HG02943 (cell line): ENCODE data around the gene EFHD1.

Source experiments
- ATAC-seq: cut with Tn5 transposase; IDR thresholded peaks from one replicate; pipeline ENCODE4 v1.9.1; 2021; ENCODE audit warnings: mild to moderate bottlenecking, low read depth, moderate library complexity; ENCODE audit not compliant: unreplicated experiment

The EFHD1 gene

DNA sequence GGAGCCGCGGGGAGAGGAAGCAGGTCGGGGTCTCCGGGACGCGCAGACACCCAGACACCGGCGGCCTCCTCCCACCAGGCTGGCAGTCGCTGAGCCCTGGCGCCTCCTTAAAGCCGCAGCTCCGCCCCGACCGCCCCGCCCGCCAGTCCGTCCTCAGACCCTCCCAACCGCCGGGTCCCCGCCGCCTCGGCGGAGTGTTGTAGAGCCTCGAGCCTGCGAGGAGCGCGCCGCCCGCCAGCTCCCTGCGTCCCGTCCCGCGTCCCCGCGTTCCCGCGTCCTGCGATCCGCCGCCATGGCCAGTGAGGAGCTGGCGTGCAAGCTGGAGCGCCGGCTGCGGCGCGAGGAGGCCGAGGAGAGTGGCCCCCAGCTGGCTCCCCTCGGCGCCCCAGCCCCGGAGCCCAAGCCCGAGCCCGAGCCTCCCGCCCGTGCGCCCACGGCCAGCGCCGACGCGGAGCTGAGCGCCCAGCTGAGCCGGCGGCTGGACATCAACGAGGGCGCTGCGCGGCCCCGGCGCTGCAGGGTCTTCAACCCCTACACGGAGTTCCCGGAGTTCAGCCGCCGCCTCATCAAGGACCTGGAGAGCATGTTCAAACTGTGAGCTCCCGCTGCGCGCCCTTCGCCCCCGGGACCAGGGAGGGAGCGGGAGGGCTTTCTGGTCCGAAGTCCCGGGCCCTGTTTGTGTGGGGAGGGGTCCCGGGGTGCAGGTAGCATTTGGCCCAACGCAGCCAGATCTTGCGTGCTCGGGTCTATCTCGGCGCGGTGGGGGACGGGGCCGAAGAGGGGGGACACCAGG, at the start of gene EFHD1:
Gene EFHD1, plus strand, starts transcription at position 192 of the 793 bp plus-strand sequence. Its CDS starts 101 bp downstream, at position 293.
- ATAC-seq = no peak

GRCh38 chr2:232584238-232584637, 49.2 kb upstream of the EFHD1 start:
- ATAC-seq = no peak

DNA sequence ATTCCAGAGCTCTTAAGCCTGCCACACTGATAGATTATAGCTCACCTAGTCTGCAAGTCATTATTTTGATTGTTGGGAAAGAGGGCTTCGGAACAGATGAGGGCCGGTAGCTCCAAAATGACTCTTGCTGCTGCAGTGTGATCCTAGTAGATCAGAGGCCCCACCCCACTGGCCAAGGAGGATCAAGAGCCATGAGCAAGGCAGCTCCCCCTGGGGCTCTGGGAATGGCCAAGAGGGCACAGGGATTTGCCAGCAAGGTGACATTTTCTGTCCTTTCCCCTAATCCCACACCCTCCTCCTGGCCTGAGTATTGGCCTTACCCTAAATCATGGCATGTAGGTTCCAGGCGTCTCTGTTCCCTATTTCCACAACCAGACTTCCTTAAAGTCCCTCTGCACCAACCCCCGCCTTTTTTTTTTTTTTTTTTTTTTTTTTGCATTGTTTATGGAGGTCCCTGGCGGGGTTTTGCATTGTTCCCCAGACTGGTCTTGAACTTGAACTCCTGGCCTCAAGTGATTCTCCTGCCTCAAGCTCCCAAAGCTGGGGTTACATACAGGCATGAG, 46.4 kb upstream of the EFHD1 start:
- no peak for ATAC-seq

DNA sequence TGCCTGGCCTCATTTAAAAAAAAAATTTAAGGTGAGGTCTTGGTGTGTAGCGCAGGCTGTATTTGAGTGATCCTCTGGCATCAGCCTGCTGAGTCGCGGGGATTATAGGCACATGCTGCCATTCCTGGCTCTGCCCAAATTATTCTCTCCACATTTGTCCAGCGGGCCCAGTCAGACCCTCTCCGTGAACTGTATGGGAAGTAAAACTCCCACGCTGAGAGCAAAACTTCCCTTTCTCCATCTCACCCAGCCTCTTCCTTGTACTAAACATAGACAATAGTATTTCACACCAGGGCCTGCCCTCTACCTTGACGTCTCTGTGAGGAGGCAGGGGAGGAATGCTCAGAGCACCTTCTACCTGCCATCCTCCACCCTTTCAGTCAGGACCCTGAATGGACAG, 45.9 kb upstream of the EFHD1 start:
- ATAC-seq = no peak

DNA sequence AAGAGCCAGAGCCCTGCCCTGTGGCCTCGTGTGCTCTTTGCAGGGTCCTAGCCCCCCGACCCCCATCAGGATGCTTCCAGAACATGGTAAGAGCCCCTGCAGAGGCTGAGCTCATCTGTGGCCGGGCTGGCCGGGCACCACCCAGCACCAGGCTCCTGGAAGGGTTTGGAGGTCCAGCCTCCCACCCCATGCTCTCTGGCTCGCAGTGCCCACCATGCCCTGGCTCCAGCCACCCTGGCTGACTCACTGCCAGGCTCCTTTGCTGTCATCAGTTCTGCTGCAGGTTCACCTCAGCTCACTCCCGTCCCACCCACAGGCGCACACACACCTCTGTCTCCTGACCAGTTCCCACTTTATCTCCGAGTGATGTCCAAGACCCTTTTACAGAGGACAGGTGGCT, 45.4 kb upstream of the EFHD1 start:
- ATAC-seq = no peak

GRCh38 chr2:232588680-232589585, 44.5 kb upstream of the EFHD1 start:
- no peak for ATAC-seq

GRCh38 chr2:232592772-232593395, 40.5 kb upstream of the EFHD1 start:
- no peak for ATAC-seq

- ATAC-seq = no peak
Observed at GRCh38 chr2:232593982-232594381, 39.4 kb upstream of the EFHD1 start.

- ATAC-seq = no peak
Observed at GRCh38 chr2:232597362-232598079, 35.9 kb upstream of the EFHD1 start.

DNA sequence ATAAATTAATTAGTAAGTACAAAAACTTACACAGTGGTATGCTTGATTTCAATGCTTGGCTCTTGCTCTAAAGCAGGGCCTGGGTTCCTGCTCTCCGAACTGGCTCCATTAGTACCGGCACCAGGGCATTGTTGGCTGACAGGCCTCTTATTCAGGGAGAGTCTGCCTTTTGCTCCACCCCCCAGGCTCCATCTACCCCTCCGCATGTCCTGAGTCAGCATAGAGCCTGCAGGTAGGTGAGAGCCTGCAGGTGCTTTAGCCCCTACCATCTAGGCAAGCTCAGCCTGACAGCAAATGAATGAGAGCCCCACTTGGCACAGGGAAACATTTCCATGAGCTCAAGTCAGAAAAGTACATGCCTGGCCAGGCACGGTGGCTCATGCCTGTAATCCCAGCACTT, 35.1 kb upstream of the EFHD1 start:
- ATAC-seq = no peak

GRCh38 chr2:232600053-232600773, 33.2 kb upstream of the EFHD1 start:
- ATAC-seq = no peak

GRCh38 chr2:232603283-232603682, 30.1 kb upstream of the EFHD1 start:
- no peak for ATAC-seq

DNA sequence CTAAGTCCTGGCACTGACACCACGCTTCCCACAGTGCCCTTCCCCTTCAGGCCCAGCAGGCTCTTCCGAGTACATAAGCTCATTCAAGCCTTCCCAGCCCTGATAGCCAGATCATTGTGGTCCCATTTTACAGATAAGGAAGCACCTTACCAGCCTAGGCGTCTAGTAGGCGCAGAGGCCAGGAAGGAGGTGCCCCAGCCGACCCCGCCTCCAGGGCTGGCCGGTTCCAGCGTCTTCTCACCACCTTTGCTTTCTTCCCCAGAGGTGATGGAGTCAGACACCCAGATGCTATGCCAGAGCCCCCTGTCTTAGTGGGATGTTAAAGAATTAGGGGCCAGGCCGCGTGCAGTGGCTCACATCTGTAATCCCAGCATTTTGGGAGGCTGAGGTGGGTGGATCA, 28.9 kb upstream of the EFHD1 start:
- ATAC-seq = no peak

- no peak for ATAC-seq
Observed at GRCh38 chr2:232607011-232607410, 26.4 kb upstream of the EFHD1 start.

- no peak for ATAC-seq
Observed at GRCh38 chr2:232609607-232610006, 23.8 kb upstream of the EFHD1 start.

GRCh38 chr2:232610081-232610480, 23.3 kb upstream of the EFHD1 start:
- no peak for ATAC-seq

DNA sequence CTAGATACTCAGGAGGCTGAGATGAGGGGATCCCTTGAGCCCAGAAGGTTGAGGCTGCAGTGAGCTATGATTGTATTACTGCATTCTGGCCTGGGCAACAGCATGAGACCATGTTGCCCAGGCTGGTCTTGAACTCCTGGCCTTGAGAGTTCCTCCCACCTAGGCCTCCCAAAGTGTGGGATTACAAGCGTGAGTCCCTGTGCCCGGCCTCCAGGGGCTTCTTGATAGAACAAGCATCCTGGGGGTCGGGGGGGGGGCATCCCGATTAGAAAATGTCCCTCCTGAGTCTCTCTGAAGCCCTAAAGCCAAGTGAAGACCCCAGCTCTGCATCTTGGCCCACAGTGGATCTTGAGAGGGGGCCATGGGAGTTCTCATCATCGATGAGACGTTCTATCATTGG, 22.3 kb upstream of the EFHD1 start:
- ATAC-seq = no peak

DNA sequence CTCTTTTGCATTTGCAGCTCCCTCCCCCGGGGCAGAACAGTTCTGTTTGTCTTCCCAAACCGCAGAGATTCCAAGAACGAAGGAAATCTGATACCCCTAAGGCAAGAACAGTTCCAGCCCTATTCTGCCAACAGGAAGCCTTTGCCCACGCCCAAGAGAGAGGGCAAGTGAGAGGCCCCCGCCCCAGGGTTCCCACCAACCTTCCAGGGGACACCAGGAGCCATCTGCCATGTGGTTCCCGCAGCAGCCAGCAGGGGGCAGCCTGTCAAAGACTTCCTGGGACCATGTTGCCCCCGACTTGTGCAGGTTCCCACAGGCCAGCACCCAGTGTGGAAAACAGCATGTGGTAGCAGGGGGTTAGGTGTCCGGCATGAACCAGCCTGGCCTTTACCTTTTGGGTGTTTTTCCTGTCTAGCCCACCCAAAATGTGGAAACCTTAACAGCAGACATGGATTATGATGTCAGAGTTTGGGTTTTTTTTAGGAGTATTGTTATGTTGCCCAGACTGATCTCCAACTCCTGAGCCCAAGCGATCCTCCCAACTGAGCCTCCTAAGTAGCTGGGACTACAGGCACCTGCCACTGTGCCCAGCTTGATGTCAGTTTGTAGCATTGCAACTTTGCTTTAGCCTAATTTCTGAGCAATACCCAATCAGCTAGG, 21.7 kb upstream of the EFHD1 start:
- no peak for ATAC-seq

DNA sequence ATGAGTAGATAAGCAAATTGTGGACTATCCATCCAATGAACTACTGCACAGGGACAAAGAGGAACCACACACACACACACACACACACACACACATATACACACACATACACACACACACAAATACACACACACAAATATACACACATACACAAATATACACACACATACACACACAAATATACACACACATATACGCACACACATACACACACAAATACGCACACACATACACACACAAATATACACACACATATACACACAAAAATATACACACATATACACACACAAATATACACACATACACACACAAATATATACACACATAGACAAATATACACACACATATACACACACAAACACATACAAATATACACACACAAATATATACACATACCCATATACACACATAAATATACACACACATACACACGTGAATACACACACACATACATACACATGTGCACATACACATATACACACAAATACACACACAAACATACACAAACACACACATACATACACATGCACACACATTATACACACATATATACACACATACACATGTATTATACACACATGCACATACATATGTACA, 19.8 kb upstream of the EFHD1 start:
- ATAC-seq = no peak
